H9 (cell line): ENCODE measurements around the gene HMCES. TPM values are rescaled to one million over a fixed set of nuclear protein-coding genes. Genes with fewer than 3 reads are reported as not detected.

ENCODE experiments used
- DNase-seq: peaks from one replicate; pipeline ENCODE4 v3.0.0-alpha.2; 2017
- H2AFZ ChIP-seq: one replicate; pipeline ENCODE4 v1.6.1; 2013; ENCODE audit warnings: mild to moderate bottlenecking, low read length, control low read depth, moderate library complexity
- H2AK5ac ChIP-seq: 2 replicates; pipeline ENCODE4 v1.6.1; 2013; ENCODE audit warnings: low read length, control low read depth, mixed read lengths; ENCODE audit not compliant: insufficient read length
- H2BK120ac ChIP-seq: one replicate; pipeline ENCODE4 v1.6.1; 2013; ENCODE audit warnings: low read depth, mild to moderate bottlenecking, low read length, control low read depth, inconsistent platforms; ENCODE audit not compliant: poor library complexity, severe bottlenecking
- H2BK12ac ChIP-seq: 2 replicates; pipeline ENCODE4 v1.6.1; 2013; ENCODE audit warnings: low read length, control low read depth, mixed read lengths, low read depth; ENCODE audit not compliant: insufficient read length
- H2BK15ac ChIP-seq: 2 replicates; pipeline ENCODE4 v1.6.1; 2013; ENCODE audit warnings: low read depth, low read length, control low read depth
- H2BK20ac ChIP-seq: one replicate; pipeline ENCODE4 v1.6.1; 2013; ENCODE audit warnings: low read depth, mild to moderate bottlenecking, low read length, control low read depth, inconsistent platforms; ENCODE audit not compliant: poor library complexity, severe bottlenecking
- H2BK5ac ChIP-seq: 2 replicates; pipeline ENCODE4 v1.6.1; 2013; ENCODE audit warnings: low read length, control low read depth, mixed read lengths; ENCODE audit not compliant: insufficient read length
- H3K14ac ChIP-seq: 2 replicates; pipeline ENCODE4 v1.6.1; 2013; ENCODE audit warnings: low read length, control low read depth; ENCODE audit not compliant: insufficient read depth
- H3K18ac ChIP-seq: 2 replicates; pipeline ENCODE4 v1.6.1; 2013; ENCODE audit warnings: low read depth, mild to moderate bottlenecking, mixed read lengths, low read length, control low read depth; ENCODE audit not compliant: insufficient read length
- H3K23ac ChIP-seq: 2 replicates; pipeline ENCODE4 v1.6.1; 2013; ENCODE audit warnings: low read length, control low read depth, mixed read lengths, low read depth; ENCODE audit not compliant: insufficient read length
- H3K23me2 ChIP-seq: 2 replicates; pipeline ENCODE4 v1.6.1; 2013; ENCODE audit warnings: low read depth, mild to moderate bottlenecking, mixed read lengths, low read length, control low read depth; ENCODE audit not compliant: insufficient read length, poor library complexity, severe bottlenecking
- H3K27ac ChIP-seq: 2 replicates; pipeline ENCODE4 v1.5.1; 2013; ENCODE audit warnings: low read length, control low read depth, mixed read lengths, low read depth; ENCODE audit not compliant: insufficient read length
- H3K27me3 ChIP-seq: 2 replicates; pipeline ENCODE4 v1.6.1; 2013; ENCODE audit warnings: low read length, control low read depth, inconsistent platforms; ENCODE audit not compliant: insufficient read depth
- H3K4ac ChIP-seq: 2 replicates; pipeline ENCODE4 v1.6.1; 2013; ENCODE audit warnings: low read depth, mild to moderate bottlenecking, control low read depth, inconsistent platforms, low read length, moderate library complexity
- H3K4me1 ChIP-seq: 2 replicates; pipeline ENCODE4 v1.6.1; 2013; ENCODE audit warnings: low read length, control low read depth, inconsistent platforms; ENCODE audit not compliant: insufficient read depth
- H3K4me2 ChIP-seq: 2 replicates; pipeline ENCODE4 v1.6.1; 2013; ENCODE audit warnings: low read length, control low read depth, mixed read lengths; ENCODE audit not compliant: insufficient read length, insufficient read depth
- H3K56ac ChIP-seq: 2 replicates; pipeline ENCODE4 v1.6.1; 2013; ENCODE audit warnings: low read depth, mild to moderate bottlenecking, mixed read lengths, low read length, control low read depth; ENCODE audit not compliant: insufficient read length
- H3K79me1 ChIP-seq: 2 replicates; pipeline ENCODE4 v1.6.1; 2013; ENCODE audit warnings: low read depth, mild to moderate bottlenecking, moderate library complexity, low read length, control low read depth, inconsistent platforms; ENCODE audit not compliant: insufficient read depth, poor library complexity, severe bottlenecking
- H3K79me2 ChIP-seq: 2 replicates; pipeline ENCODE4 v1.6.1; 2013; ENCODE audit warnings: low read length, control low read depth, inconsistent platforms; ENCODE audit not compliant: insufficient read depth
- H3K9ac ChIP-seq: 2 replicates; pipeline ENCODE4 v1.6.1; 2013; ENCODE audit warnings: low read length, control low read depth, mixed read lengths; ENCODE audit not compliant: insufficient read length; ENCODE audit errors: extremely low read depth
- H3K9me3 ChIP-seq: one replicate; pipeline ENCODE4 v1.6.1; 2013; ENCODE audit warnings: low read depth, low read length, inconsistent platforms; ENCODE audit not compliant: control insufficient read depth
- H3T11ph ChIP-seq: one replicate; pipeline ENCODE4 v1.6.1; 2013; ENCODE audit warnings: mild to moderate bottlenecking, low read length, control low read depth, inconsistent platforms
- H4K20me1 ChIP-seq: one replicate; pipeline ENCODE4 v1.6.1; 2013; ENCODE audit not compliant: control insufficient read depth, insufficient read length, insufficient read depth
- H4K5ac ChIP-seq: 2 replicates; pipeline ENCODE4 v1.6.1; 2013; ENCODE audit warnings: low read depth, mild to moderate bottlenecking, mixed read lengths, low read length, control low read depth; ENCODE audit not compliant: insufficient read length
- H4K8ac ChIP-seq: replicated peaks from 2 replicates; pipeline ENCODE4 v1.6.1; 2013; ENCODE audit warnings: low read length, control low read depth, mixed read lengths, low read depth; ENCODE audit not compliant: insufficient read length
- H4K91ac ChIP-seq: 2 replicates; pipeline ENCODE4 v1.6.1; 2013; ENCODE audit warnings: low read depth, mild to moderate bottlenecking, moderate library complexity, mixed read lengths, low read length, control low read depth; ENCODE audit not compliant: insufficient read length
- H3K27ac Mint-ChIP-seq, 3 experiments: 2 replicates in 2 of 3; 3 replicates in 1 of 3; pipeline ENCODE4 v1.8.0; 2020 to 2021; ENCODE audit warnings: mixed read lengths in 3 of 3, mild to moderate bottlenecking in 1 of 3, moderate library complexity in 1 of 3
- H3K27me3 Mint-ChIP-seq: 2 replicates; pipeline ENCODE4 v1.8.0; 2021; ENCODE audit warnings: low read depth, mild to moderate bottlenecking, moderate library complexity, mixed read lengths
- H3K36me3 Mint-ChIP-seq, 3 experiments: 2 replicates in 2 of 3; 3 replicates in 1 of 3; pipeline ENCODE4 v1.8.0; 2020 to 2021; ENCODE audit warnings: low read depth in 3 of 3, mixed read lengths in 3 of 3; ENCODE audit not compliant: insufficient read depth in 1 of 3
- H3K4me1 Mint-ChIP-seq, 2 experiments: 2 replicates each; pipeline ENCODE4 v1.8.0; 2020; ENCODE audit warnings: mixed read lengths in 2 of 2
- H3K4me3 Mint-ChIP-seq, 2 experiments: 2 replicates in 1 of 2; 3 replicates in 1 of 2; pipeline ENCODE4 v1.8.0; 2020 to 2021; ENCODE audit warnings: mild to moderate bottlenecking in 2 of 2, mixed read lengths in 2 of 2, moderate library complexity in 1 of 2
- H3K9me3 Mint-ChIP-seq, 2 experiments: 2 replicates in 1 of 2; 3 replicates in 1 of 2; pipeline ENCODE4 v1.8.0; 2020; ENCODE audit warnings: mild to moderate bottlenecking in 2 of 2, mixed read lengths in 2 of 2, moderate library complexity in 1 of 2
- WGBS: extraction: QIAGEN DNeasy Blood & Tissue Kit; methylation state at CpG from one replicate; pipeline ENCODE4 v1.1.7; 2013; ENCODE audit warnings: missing lambda C conversion rate, low lambda C conversion rate, mixed read lengths; ENCODE audit not compliant: insufficient read length; ENCODE audit errors: extremely low coverage; 5-methylcytosine and 5-hydroxymethylcytosine counted together
- total RNA-seq: library from RNA; stranded (reverse); gene quantifications from 2 replicates; pipeline ENCODE4 v1.2.1, GENCODE V29; 2021
- TF ChIP-seq, protein P1 (sequence below): fragments of 200-600 bp; sonication (generic); conservative IDR thresholded peaks from 3 replicates; pipeline ENCODE4 v1.8.0; 2021; ENCODE audit warnings: antibody characterized with exemption, mild to moderate bottlenecking

Gene HMCES
- total RNA-seq, 1 experiment from 2014 or later, result 52.4 TPM

- H3K4me3 Mint-ChIP-seq, result peak within 1 kb of the TSS; percentile 96
- H3K4me1 Mint-ChIP-seq, result peaks cover 16 to 17% of the 10 kb centered on the region in 2 experiments
- Histone ChIP-seq H2BK15ac (no peak within 1 kb of the TSS), H3K27ac (no peak within 1 kb of the TSS), H2BK5ac (no peak within 1 kb of the TSS), H2AFZ (no peak within 1 kb of the TSS), H2BK120ac (no peak within 1 kb of the TSS), H3K4me2 (peak within 1 kb of the TSS; percentile 63), H2AK5ac (no peak within 1 kb of the TSS), H3K23ac (no peak within 1 kb of the TSS), H3K9me3 (no peaks in the 10 kb centered on the region), H3K4ac (no peak within 1 kb of the TSS), H3K23me2 (peaks cover 8% of the 10 kb centered on the region), H3K27me3 (no peaks in the 10 kb centered on the region), H3K14ac (peak within 1 kb of the TSS; percentile 84), H3K4me1 (no peaks in the 10 kb centered on the region; the same call in 1 of the 2 replicates), H3K9ac (peak within 1 kb of the TSS; percentile 80), H4K8ac (no peak within 1 kb of the TSS), H3K79me2 (peaks cover 1% of the 10 kb centered on the region; the same call in 1 of the 2 replicates), H3T11ph (no peak within 1 kb of the TSS), H4K20me1 (no peaks in the 10 kb centered on the region), H4K91ac (no peak within 1 kb of the TSS), H3K56ac (no peak within 1 kb of the TSS), H4K5ac (no peak within 1 kb of the TSS), H3K18ac (peak within 1 kb of the TSS; percentile 71), H2BK20ac (no peak within 1 kb of the TSS), H2BK12ac (no peak within 1 kb of the TSS), H3K79me1 (peaks cover 6% of the 10 kb centered on the region)
- peaks cover 15 to 35% (median 26%) of the 10 kb centered on the region in 3 experiments; a peak in 6 of 7 replicates for H3K36me3 Mint-ChIP-seq
- TF ChIP-seq, protein P1, sequence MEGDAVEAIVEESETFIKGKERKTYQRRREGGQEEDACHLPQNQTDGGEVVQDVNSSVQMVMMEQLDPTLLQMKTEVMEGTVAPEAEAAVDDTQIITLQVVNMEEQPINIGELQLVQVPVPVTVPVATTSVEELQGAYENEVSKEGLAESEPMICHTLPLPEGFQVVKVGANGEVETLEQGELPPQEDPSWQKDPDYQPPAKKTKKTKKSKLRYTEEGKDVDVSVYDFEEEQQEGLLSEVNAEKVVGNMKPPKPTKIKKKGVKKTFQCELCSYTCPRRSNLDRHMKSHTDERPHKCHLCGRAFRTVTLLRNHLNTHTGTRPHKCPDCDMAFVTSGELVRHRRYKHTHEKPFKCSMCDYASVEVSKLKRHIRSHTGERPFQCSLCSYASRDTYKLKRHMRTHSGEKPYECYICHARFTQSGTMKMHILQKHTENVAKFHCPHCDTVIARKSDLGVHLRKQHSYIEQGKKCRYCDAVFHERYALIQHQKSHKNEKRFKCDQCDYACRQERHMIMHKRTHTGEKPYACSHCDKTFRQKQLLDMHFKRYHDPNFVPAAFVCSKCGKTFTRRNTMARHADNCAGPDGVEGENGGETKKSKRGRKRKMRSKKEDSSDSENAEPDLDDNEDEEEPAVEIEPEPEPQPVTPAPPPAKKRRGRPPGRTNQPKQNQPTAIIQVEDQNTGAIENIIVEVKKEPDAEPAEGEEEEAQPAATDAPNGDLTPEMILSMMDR, result no peak
- no peaks in the 10 kb centered on the region; the same call in 1 of the 2 replicates for H3K27me3 Mint-ChIP-seq
- DNase-seq, result peak; percentile 88
- H3K27ac Mint-ChIP-seq, result peak within 1 kb of the TSS; percentile 87 to 98 (median 91)
- no peaks in the 10 kb centered on the region; a peak in 1 of 5 replicates for H3K9me3 Mint-ChIP-seq
- WGBS, result no CpG with 5 or more reads among the region's 48 CpGs
Measured at GRCh38 chr3:129249284-129250065, 29.2 kb upstream of the HMCES start, which contains the start of gene COPG1. Gene COPG1 (plus strand): TSS chr3:129249606. CDS start chr3:129249710, 104 bp downstream.
